K562 (cell line): Measurements from ENCODE around the gene SLC3A2. TPM values are rescaled to one million over a fixed set of nuclear protein-coding genes. Genes with fewer than 3 reads are reported as not detected.

ENCODE experiments used
- ATF7 ChIP-seq: fragments of 450-650 bp; IDR thresholded peaks from 2 replicates; pipeline ENCODE4 v1.7.1; 2014; ENCODE audit warnings: mild to moderate bottlenecking, moderate library complexity
- C11orf30 ChIP-seq: fragments of 450-650 bp; IDR thresholded peaks from 2 replicates; pipeline ENCODE4 v1.6.1; 2016; ENCODE audit warnings: low read depth, mild to moderate bottlenecking
- CEBPG ChIP-seq, 3 experiments: fragments of 200-800 bp in 1 of 3; sonication (Bioruptor generic) in 1 of 3; sonication (generic) in 1 of 3; formaldehyde crosslinking in 1 of 3; IDR thresholded peaks in 2 of 3; conservative IDR thresholded peaks in 1 of 3; 2 replicates each; pipeline versions ENCODE4 v1.6.1 to v1.8.0; 2016 to 2022; ENCODE audit warnings: missing compliant biosample characterization in 2 of 3, missing genetic modification characterization in 2 of 3, mild to moderate bottlenecking in 1 of 3, missing genetic modification reagents in 1 of 3
- MAFG ChIP-seq: fragments of 450-650 bp; conservative IDR thresholded peaks from 2 replicates; pipeline ENCODE4 v1.6.1; 2016; ENCODE audit warnings: missing genetic modification characterization, missing compliant biosample characterization
- NFATC3 ChIP-seq: fragments of 450-650 bp; IDR thresholded peaks from 2 replicates; pipeline ENCODE4 v1.6.1; 2017; ENCODE audit warnings: mild to moderate bottlenecking
- PCBP2 ChIP-seq: fragments of 200-400 bp; formaldehyde crosslinking; IDR thresholded peaks from 2 replicates; pipeline ENCODE4 v1.6.1; 2018; ENCODE audit warnings: low read length, low read depth, mild to moderate bottlenecking, moderate library complexity; ENCODE audit not compliant: poor library complexity, severe bottlenecking
- PHTF2 ChIP-seq: fragments of 250-450 bp; sonication (Bioruptor Pico); IDR thresholded peaks from 2 replicates; pipeline ENCODE4 v1.5.0; 2021; ENCODE audit warnings: mild to moderate bottlenecking
- SETDB1 ChIP-seq: IDR thresholded peaks from one replicate; pipeline ENCODE4 v1.6.1; 2012; ENCODE audit warnings: low read length, control low read depth, inconsistent platforms
- TCF3 ChIP-seq: sonication (generic); formaldehyde crosslinking; IDR thresholded peaks from 2 replicates; pipeline ENCODE4 v1.4.0; 2020; ENCODE audit warnings: mild to moderate bottlenecking, missing genetic modification reagents
- TOE1 ChIP-seq, 2 experiments: fragments of 450-650 bp in 1 of 2; sonication (generic) in 1 of 2; formaldehyde crosslinking in 1 of 2; IDR thresholded peaks; 2 replicates each; pipeline versions ENCODE4 v1.7.1 to v1.8.0; 2016 to 2022; ENCODE audit warnings: borderline replicate concordance in 2 of 2, mild to moderate bottlenecking in 2 of 2, antibody characterized with exemption in 1 of 2, inconsistent platforms in 1 of 2, low read depth in 1 of 2, missing genetic modification reagents in 1 of 2, moderate library complexity in 1 of 2
- ZNF121 ChIP-seq: sonication (generic); formaldehyde crosslinking; conservative IDR thresholded peaks from 2 replicates; pipeline ENCODE4 v1.8.0; 2022; ENCODE audit warnings: missing genetic modification reagents
- polyA plus RNA-seq, 8 experiments: library from polyadenylated mRNA; depleted of rRNA in 4 of 8; stranded (reverse) in 5 of 8; unstranded in 3 of 8; fragments of >200 nt; fragmentation: Nextera tagmentation in 2 of 8; fragmentation: Illumina TruSeq in 1 of 8; extraction: Ambion mirVana in 2 of 8; extraction: Trizol in 1 of 8; gene quantifications; 2 replicates each; pipeline versions ENCODE4 v1.2.1 to v1.2.3, GENCODE V29; 2011 to 2014; ENCODE audit warnings: inconsistent platforms in 1 of 8, missing spikeins in 1 of 8
- total RNA-seq, 7 experiments: library from RNA; depleted of rRNA in 6 of 7; stranded (reverse); fragments of >200 nt in 6 of 7; fragmentation: Illumina TruSeq in 2 of 7; extraction: Trizol in 2 of 7; gene quantifications; 2 replicates each; pipeline versions ENCODE4 v1.2.1 to v1.2.3, GENCODE V29; 2011 to 2021; ENCODE audit warnings: low replicate concordance in 1 of 7
- TF ChIP-seq, protein P1 (sequence below): fragments of 250-450 bp; sonication (Bioruptor Pico); IDR thresholded peaks from 2 replicates; pipeline ENCODE4 v1.8.0; 2021; ENCODE audit warnings: borderline replicate concordance, mild to moderate bottlenecking, moderate library complexity; ENCODE audit not compliant: poor library complexity, severe bottlenecking
- TF ChIP-seq, protein P2 (sequence below): sonication (generic); formaldehyde crosslinking; IDR thresholded peaks from 2 replicates; pipeline ENCODE4 v1.8.1; 2023; ENCODE audit warnings: mild to moderate bottlenecking, missing genetic modification reagents
- TF ChIP-seq, protein P3 (sequence below): fragments of 250-450 bp; sonication (Bioruptor Pico); IDR thresholded peaks from 2 replicates; pipeline ENCODE4 v1.9.0; 2021; ENCODE audit warnings: mild to moderate bottlenecking, inconsistent platforms
- TF ChIP-seq, protein P4 (sequence below): fragments of 450-650 bp; formaldehyde crosslinking; IDR thresholded peaks from 2 replicates; pipeline ENCODE4 v1.4.0; 2020; ENCODE audit warnings: mild to moderate bottlenecking, moderate library complexity
- TF ChIP-seq, protein P5 (sequence below), 2 experiments: fragments of 450-650 bp; IDR thresholded peaks; 2 replicates each; pipeline ENCODE4 v1.6.1; 2016

SLC3A2 gene
- total and polyA plus RNA-seq, 9 of the 15 experiments (the other 6 are each of a cell fraction or from before 2014, with no cell fraction given): 20.0 to 296 (median 214) TPM

DNA sequence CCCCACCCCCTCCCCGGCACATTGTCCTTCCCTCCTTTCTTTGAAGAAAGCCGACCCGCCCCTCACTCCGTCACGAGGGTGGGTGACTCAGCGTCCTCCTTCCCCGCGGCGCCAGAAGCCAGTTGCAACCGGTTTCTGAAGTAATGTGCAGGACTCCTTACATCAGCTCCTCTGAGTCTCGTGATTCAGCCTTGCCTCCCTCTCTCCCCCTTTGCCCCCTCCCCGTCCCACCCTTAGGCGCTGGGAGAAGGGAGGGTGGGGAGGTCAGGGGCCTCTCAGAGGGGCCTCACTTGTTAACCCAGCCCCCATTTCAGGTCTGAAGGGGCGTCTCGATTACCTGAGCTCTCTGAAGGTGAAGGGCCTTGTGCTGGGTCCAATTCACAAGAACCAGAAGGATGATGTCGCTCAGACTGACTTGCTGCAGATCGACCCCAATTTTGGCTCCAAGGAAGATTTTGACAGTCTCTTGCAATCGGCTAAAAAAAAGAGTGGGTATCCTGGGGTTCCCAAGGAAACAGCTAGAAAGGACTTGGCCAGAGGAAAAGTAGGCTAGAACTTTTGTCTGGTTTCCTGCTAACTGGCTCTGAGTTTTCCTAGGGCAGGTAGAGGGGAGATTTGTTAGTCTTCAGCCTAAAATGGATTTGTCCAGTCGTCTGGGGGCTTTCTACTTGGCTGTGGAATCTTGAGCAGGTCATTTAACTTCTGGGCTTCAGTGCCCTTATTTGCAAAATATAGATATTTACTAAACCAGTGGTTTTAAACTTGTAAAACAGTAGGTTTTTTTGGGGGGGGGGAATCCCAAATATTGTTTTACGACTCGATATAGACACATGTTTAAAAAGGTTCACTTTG is 1.1 kb downstream of the SLC3A2 start (continued):
- TF ChIP-seq, protein P1, sequence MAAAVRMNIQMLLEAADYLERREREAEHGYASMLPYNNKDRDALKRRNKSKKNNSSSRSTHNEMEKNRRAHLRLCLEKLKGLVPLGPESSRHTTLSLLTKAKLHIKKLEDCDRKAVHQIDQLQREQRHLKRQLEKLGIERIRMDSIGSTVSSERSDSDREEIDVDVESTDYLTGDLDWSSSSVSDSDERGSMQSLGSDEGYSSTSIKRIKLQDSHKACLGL (CRISPR knock-in tag): no peak
- TF ChIP-seq ZNF121 (CRISPR knock-in tag) (no peak), MAFG (peak; percentile 84), PCBP2 (no peak), TCF3 (CRISPR knock-in tag) (no peak), C11orf30 (peak; percentile 87), TOE1 (IDR thresholded peaks at IDR 0.05; ENCODE audit: borderline replicate concordance) (peak; percentile 90), TOE1 (CRISPR knock-in tag; IDR thresholded peaks at IDR 0.05; ENCODE audit: borderline replicate concordance, low read depth) (no peak), CEBPG (CRISPR knock-in tag; IDR thresholded peaks at IDR 0.05) (peak; percentile 98), CEBPG (tag; conservative IDR thresholded peaks at IDR 0.05 in 1 of 2, IDR thresholded peaks at IDR 0.05 in 1 of 2) (peak; percentile 92 to 97), ATF7 (peak; percentile 64; the same call in 1 of the 2 replicates), PHTF2 (no peak), NFATC3 (no peak), SETDB1 (no peak)
- TF ChIP-seq, protein P2, sequence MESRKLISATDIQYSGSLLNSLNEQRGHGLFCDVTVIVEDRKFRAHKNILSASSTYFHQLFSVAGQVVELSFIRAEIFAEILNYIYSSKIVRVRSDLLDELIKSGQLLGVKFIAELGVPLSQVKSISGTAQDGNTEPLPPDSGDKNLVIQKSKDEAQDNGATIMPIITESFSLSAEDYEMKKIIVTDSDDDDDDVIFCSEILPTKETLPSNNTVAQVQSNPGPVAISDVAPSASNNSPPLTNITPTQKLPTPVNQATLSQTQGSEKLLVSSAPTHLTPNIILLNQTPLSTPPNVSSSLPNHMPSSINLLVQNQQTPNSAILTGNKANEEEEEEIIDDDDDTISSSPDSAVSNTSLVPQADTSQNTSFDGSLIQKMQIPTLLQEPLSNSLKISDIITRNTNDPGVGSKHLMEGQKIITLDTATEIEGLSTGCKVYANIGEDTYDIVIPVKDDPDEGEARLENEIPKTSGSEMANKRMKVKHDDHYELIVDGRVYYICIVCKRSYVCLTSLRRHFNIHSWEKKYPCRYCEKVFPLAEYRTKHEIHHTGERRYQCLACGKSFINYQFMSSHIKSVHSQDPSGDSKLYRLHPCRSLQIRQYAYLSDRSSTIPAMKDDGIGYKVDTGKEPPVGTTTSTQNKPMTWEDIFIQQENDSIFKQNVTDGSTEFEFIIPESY (CRISPR knock-in tag): no peak
- TF ChIP-seq, protein P3, sequence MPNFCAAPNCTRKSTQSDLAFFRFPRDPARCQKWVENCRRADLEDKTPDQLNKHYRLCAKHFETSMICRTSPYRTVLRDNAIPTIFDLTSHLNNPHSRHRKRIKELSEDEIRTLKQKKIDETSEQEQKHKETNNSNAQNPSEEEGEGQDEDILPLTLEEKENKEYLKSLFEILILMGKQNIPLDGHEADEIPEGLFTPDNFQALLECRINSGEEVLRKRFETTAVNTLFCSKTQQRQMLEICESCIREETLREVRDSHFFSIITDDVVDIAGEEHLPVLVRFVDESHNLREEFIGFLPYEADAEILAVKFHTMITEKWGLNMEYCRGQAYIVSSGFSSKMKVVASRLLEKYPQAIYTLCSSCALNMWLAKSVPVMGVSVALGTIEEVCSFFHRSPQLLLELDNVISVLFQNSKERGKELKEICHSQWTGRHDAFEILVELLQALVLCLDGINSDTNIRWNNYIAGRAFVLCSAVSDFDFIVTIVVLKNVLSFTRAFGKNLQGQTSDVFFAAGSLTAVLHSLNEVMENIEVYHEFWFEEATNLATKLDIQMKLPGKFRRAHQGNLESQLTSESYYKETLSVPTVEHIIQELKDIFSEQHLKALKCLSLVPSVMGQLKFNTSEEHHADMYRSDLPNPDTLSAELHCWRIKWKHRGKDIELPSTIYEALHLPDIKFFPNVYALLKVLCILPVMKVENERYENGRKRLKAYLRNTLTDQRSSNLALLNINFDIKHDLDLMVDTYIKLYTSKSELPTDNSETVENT (CRISPR knock-in tag): no peak
- TF ChIP-seq, protein P4, sequence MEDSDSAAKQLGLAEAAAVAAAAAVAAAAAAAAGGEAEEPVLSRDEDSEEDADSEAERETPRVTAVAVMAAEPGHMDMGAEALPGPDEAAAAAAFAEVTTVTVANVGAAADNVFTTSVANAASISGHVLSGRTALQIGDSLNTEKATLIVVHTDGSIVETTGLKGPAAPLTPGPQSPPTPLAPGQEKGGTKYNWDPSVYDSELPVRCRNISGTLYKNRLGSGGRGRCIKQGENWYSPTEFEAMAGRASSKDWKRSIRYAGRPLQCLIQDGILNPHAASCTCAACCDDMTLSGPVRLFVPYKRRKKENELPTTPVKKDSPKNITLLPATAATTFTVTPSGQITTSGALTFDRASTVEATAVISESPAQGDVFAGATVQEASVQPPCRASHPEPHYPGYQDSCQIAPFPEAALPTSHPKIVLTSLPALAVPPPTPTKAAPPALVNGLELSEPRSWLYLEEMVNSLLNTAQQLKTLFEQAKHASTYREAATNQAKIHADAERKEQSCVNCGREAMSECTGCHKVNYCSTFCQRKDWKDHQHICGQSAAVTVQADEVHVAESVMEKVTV: no peak
- TF ChIP-seq, protein P5, sequence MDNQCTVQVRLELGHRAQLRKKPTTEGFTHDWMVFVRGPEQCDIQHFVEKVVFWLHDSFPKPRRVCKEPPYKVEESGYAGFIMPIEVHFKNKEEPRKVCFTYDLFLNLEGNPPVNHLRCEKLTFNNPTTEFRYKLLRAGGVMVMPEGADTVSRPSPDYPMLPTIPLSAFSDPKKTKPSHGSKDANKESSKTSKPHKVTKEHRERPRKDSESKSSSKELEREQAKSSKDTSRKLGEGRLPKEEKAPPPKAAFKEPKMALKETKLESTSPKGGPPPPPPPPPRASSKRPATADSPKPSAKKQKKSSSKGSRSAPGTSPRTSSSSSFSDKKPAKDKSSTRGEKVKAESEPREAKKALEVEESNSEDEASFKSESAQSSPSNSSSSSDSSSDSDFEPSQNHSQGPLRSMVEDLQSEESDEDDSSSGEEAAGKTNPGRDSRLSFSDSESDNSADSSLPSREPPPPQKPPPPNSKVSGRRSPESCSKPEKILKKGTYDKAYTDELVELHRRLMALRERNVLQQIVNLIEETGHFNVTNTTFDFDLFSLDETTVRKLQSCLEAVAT (IDR thresholded peaks at IDR 0.05): peak; percentile 75 to 83; a peak in 3 of 4 replicates
